Endothelial cell (in vitro differentiated cells): Measurements from ENCODE around the gene CYP39A1. TPM values are rescaled to one million over a fixed set of nuclear protein-coding genes. Genes with fewer than 3 reads are reported as not detected.
"Not testable (repeated sequence)": the region's sequence is repeated elsewhere in the genome, so short reads cannot be mapped to it uniquely, and the experiment has no call there.

Experiments
- DNase-seq: peaks from one replicate; pipeline ENCODE4 v3.0.0; 2021; ENCODE audit warnings: low spot score
- H3K27ac Mint-ChIP-seq: one replicate; pipeline ENCODE4 v1.8.0; 2021; ENCODE audit warnings: mixed read lengths, inconsistent platforms; ENCODE audit not compliant: unreplicated experiment
- H3K27me3 Mint-ChIP-seq: one replicate; pipeline ENCODE4 v1.8.0; 2021; ENCODE audit warnings: mild to moderate bottlenecking, moderate library complexity, mixed read lengths, inconsistent platforms; ENCODE audit not compliant: unreplicated experiment
- H3K36me3 Mint-ChIP-seq: one replicate; pipeline ENCODE4 v1.8.0; 2021; ENCODE audit warnings: mild to moderate bottlenecking, low read depth, mixed read lengths, inconsistent platforms; ENCODE audit not compliant: unreplicated experiment
- H3K4me1 Mint-ChIP-seq: one replicate; pipeline ENCODE4 v1.8.0; 2021; ENCODE audit warnings: mild to moderate bottlenecking, mixed read lengths, inconsistent platforms; ENCODE audit not compliant: unreplicated experiment
- H3K4me3 Mint-ChIP-seq: one replicate; pipeline ENCODE4 v1.8.0; 2021; ENCODE audit warnings: mild to moderate bottlenecking, mixed read lengths, inconsistent platforms; ENCODE audit not compliant: unreplicated experiment
- H3K9me3 Mint-ChIP-seq: one replicate; pipeline ENCODE4 v1.8.0; 2021; ENCODE audit warnings: mixed read lengths, inconsistent platforms; ENCODE audit not compliant: unreplicated experiment
- total RNA-seq: library from RNA; stranded (reverse); fragmentation: NEBNext Ultra II Directional; extraction: Animal tissue kit (Norgen Biotek cat#: 25700); gene quantifications from one replicate; pipeline ENCODE4 v1.2.1, GENCODE V29; 2021; ENCODE audit not compliant: unreplicated experiment
- TF ChIP-seq, protein P1 (sequence below): fragments of 200-600 bp; sonication (generic); IDR thresholded peaks from one replicate; pipeline ENCODE4 v1.5.0; 2021; ENCODE audit warnings: antibody characterized with exemption; ENCODE audit not compliant: unreplicated experiment

CYP39A1 gene
- total RNA-seq, 1 donor from 2014 or later = 2.5 TPM

DNA sequence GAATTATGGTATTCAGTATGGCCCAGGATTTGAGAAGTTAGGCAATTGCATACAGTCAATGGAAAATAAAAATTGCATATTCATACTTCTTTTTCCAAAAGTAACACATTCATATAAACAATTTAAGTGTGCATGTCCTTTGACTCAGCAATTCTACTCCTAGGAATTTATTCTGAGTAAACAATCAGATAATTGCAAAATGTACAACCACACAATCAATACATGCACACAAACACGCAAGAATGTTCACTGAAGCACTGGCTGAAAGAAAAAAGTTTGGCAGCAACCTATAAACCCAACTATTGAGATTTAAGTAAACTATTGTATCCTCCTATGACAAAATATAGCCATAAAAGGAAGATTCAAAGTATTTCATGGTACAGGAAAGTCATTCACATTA, 1.6 kb downstream of the CYP39A1 start:
- peaks cover 14% of the 10 kb centered on the region for H3K4me1 Mint-ChIP-seq
- no peak for DNase-seq
- H3K4me3 Mint-ChIP-seq = no peak overlapping the region
- H3K9me3 Mint-ChIP-seq = no peaks in the 10 kb centered on the region
- TF ChIP-seq, protein P1, sequence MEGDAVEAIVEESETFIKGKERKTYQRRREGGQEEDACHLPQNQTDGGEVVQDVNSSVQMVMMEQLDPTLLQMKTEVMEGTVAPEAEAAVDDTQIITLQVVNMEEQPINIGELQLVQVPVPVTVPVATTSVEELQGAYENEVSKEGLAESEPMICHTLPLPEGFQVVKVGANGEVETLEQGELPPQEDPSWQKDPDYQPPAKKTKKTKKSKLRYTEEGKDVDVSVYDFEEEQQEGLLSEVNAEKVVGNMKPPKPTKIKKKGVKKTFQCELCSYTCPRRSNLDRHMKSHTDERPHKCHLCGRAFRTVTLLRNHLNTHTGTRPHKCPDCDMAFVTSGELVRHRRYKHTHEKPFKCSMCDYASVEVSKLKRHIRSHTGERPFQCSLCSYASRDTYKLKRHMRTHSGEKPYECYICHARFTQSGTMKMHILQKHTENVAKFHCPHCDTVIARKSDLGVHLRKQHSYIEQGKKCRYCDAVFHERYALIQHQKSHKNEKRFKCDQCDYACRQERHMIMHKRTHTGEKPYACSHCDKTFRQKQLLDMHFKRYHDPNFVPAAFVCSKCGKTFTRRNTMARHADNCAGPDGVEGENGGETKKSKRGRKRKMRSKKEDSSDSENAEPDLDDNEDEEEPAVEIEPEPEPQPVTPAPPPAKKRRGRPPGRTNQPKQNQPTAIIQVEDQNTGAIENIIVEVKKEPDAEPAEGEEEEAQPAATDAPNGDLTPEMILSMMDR = no peak
- H3K27me3 Mint-ChIP-seq = no peaks in the 10 kb centered on the region
- H3K27ac Mint-ChIP-seq = no peak overlapping the region
- H3K36me3 Mint-ChIP-seq = no peaks in the 10 kb centered on the region

DNA sequence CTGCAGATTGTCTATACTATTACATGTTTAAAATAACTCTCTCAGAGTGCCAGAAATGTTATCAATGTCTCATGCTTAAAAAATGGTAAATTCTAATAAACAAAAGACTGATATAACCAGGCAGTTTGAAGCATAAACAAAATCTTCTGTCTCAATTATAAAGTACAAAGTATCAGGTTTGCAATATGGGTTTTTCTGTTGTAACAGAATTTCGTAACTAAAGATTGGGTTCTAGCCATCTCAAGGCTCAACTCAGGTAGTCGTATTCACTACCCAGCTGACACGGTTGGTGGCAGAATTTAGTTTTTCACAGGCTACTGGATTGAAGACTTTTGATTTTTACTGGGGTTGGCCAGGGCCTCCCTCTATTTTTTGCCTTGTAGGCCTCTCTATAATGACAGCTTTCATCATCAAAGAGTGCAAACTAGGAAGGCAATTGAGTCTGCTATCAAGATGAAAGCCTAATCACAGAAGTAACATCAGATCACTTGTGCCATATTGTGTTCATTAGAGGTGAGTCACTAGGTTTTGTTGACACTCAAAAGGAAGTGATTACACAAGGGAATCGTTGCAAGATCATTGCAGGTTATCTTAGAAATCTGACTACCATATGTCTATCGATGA, 3.6 kb downstream of the CYP39A1 start:
- Mint-ChIP-seq H3K4me1 (peaks cover 12% of the 10 kb centered on the region), H3K27ac (no peak overlapping the region)

DNA sequence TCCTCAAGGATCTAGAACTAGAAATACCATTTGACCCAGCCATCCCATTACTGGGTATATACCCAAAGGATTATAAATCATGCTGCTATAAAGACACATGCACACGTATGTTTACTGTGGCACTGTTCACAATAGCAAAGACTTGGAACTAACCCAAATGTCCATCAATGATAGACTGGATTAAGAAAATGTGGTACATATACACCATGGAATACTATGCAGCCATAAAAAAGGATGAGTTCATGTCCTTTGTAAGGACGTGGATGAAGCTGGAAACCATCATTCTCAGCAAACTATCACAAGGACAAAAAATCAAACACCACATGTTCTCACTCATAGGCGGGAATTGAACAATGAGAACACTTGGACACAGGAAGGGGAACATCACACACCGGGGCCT, 4.5 kb downstream of the CYP39A1 start:
- DNase-seq, H3K4me3 Mint-ChIP-seq, H3K9me3 Mint-ChIP-seq, H3K27ac Mint-ChIP-seq, H3K27me3 Mint-ChIP-seq, H3K36me3 Mint-ChIP-seq, H3K4me1 Mint-ChIP-seq: not testable (repeated sequence)

More for the DNA sequence above, 3.6 kb downstream of the CYP39A1 start:
- Mint-ChIP-seq H3K36me3 (no peaks in the 10 kb centered on the region), H3K9me3 (no peaks in the 10 kb centered on the region), H3K27me3 (peaks cover under 1% of the 10 kb centered on the region), H3K4me3 (no peak overlapping the region)
- TF ChIP-seq, protein P1 = no peak
- no peak for DNase-seq

DNA sequence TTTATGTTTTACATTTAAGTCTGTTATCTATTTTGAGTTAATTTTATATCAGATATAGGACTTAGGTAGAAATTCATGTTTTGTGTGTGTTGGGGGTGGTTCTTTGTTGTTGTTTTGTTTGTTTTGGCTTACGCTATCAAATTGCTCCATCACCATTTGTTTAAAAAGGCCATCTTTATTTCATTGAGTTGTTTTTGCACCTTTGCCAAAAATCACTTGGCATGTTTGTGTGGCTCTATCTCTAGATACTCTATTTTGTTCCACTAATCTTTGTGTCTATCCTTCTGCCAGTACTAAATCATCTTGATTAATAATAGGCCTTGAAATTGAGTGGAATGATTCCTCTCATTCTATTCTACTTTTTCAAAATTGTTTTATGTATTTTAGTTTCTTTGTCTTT, 7.4 kb downstream of the CYP39A1 start:
- Mint-ChIP-seq H3K27ac (no peak overlapping the region), H3K9me3 (no peaks in the 10 kb centered on the region), H3K27me3 (peaks cover 1% of the 10 kb centered on the region), H3K36me3 (no peaks in the 10 kb centered on the region), H3K4me3 (no peak overlapping the region), H3K4me1 (no peaks in the 10 kb centered on the region)
- DNase-seq = no peak
- TF ChIP-seq, protein P1 = no peak

DNA sequence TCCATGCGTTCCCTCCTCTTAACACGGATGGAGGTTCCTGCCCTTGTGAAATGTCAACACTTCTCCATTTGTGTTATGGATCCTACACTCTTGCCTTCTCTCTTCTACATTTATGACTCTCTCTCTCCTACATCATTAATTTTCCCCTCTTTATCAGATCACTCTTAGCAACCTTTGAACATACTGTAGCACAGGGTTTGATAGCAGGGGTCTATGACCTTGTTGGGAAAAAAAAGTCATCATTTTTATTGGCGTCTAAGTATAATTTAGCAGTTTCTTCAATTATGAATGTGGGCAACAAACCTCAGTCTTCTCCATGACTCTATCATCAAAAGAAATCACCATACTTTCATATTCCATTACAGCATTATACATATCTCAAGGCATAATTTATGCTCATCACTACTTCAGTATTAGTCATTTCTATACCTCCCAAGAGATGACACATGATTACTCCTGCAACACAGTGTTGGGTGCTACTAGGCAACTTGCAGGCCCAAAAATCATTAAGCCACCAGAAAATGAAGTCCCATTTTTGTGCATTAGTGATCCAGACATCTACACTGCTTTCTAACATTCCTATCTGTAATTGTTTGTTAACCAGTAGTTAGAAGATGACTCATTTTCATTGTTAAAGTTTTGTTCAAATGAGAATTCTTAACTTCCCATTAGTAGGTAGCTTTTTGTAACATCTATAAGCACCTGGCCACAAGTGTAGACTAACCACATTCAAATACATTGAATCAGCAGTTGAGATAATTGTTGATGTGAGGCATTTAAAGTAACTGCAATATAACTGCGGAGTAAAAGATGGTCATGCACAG, 9.5 kb downstream of the CYP39A1 start:
- no peak for DNase-seq
- peaks cover 1% of the 10 kb centered on the region for H3K27me3 Mint-ChIP-seq
- TF ChIP-seq, protein P1 = no peak
- H3K4me1 Mint-ChIP-seq = no peaks in the 10 kb centered on the region
- no peak overlapping the region for H3K27ac Mint-ChIP-seq
- H3K4me3 Mint-ChIP-seq = no peak overlapping the region
- H3K36me3 Mint-ChIP-seq = no peaks in the 10 kb centered on the region
- no peaks in the 10 kb centered on the region for H3K9me3 Mint-ChIP-seq
